ENCODE data around the gene RBM47. TPM values are rescaled to one million over a fixed set of nuclear protein-coding genes. Genes with fewer than 3 reads are reported as not detected.

RBM47 gene
- total RNA-seq, 1 experiment from 2014 or later, result 78.0 TPM

GRCh38 chr4:40587351-40587750 lies 42.3 kb downstream of the RBM47 start:
- Histone ChIP-seq H3K27ac (peak overlapping the region; percentile 66), H3K9me2 (ENCODE audit: insufficient read depth) (no peaks in the 10 kb centered on the region), H4K20me1 (ENCODE audit: insufficient read depth) (no peaks in the 10 kb centered on the region), H3K79me2 (ENCODE audit: low read depth) (peaks cover 97% of the 10 kb centered on the region), H3K27me3 (ENCODE audit: insufficient read depth, low read depth) (no peaks in the 10 kb centered on the region), H3K4me1 (replicated peaks; ENCODE audit: insufficient read depth) (peaks cover 49% of the 10 kb centered on the region), H3K36me3 (ENCODE audit: low read depth) (peaks cover 35% of the 10 kb centered on the region), H3K4me2 (peak overlapping the region; percentile 58), H3K4me3 (no peak overlapping the region), H2AFZ (no peak overlapping the region), H3F3A (ENCODE audit: insufficient read depth, low read depth) (peaks cover 55% of the 10 kb centered on the region; the same call in 1 of the 2 replicates), H3K9me3 (ENCODE audit: insufficient read depth, low read depth) (no peaks in the 10 kb centered on the region)
- no peak for DNase-seq
- TF ChIP-seq EZH2 (IDR thresholded peaks at IDR 0.05; ENCODE audit: low read depth), result no peak
- no peak for TF ChIP-seq CTCF (conservative IDR thresholded peaks at IDR 0.05)
- ChIA-PET CTCF (no interaction called here), POLR2A (ENCODE audit: unreplicated experiment) (no interaction called here)
- BruUV-seq (replicated peaks), result no TSS peak
- intact Hi-C loops (cut with micrococcal nuclease; ENCODE audit: unreplicated experiment), result no loop called here

DNA sequence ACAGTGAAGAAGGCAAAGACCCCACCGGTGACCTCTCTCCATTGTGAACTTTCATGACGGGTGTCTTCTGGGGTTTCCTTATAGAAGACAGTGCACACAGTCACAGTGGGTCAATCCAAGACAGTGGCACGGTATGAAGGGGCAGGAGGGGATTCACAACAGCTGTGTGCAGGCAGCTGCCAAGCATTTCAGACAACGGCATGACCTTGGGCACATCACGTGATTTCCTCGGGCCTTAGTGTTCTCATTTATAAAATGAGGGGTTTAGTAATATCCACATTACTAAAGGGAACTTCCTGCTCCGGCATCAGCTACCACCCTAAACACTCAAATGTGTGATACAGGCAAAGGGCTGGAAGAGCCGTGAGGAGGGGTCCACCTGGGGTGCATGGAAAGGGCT lies 42.9 kb downstream of the RBM47 start:
- peaks cover 35% of the 10 kb centered on the region for H3K36me3 ChIP-seq (ENCODE audit: low read depth)
- no peak for DNase-seq
- no TSS peak for BruUV-seq (replicated peaks)
- H3K4me3 ChIP-seq, result no peak overlapping the region
- intact Hi-C loops (cut with micrococcal nuclease; ENCODE audit: unreplicated experiment), result no loop called here
- TF ChIP-seq CTCF (conservative IDR thresholded peaks at IDR 0.05), result no peak
- no peak for TF ChIP-seq EZH2 (IDR thresholded peaks at IDR 0.05; ENCODE audit: low read depth)
- ChIA-PET CTCF (no interaction called here), POLR2A (ENCODE audit: unreplicated experiment) (no interaction called here)
- peak overlapping the region; percentile 58; the same call in 1 of the 2 replicates for H3K4me2 ChIP-seq
- H3K27me3 ChIP-seq (ENCODE audit: insufficient read depth, low read depth), result no peaks in the 10 kb centered on the region
- peaks cover 97% of the 10 kb centered on the region for H3K79me2 ChIP-seq (ENCODE audit: low read depth)
- peaks cover 61% of the 10 kb centered on the region; the same call in 1 of the 2 replicates for H3F3A ChIP-seq (ENCODE audit: insufficient read depth, low read depth)
- no peak overlapping the region for H2AFZ ChIP-seq
- no peaks in the 10 kb centered on the region for H3K9me3 ChIP-seq (ENCODE audit: insufficient read depth, low read depth)
- no peaks in the 10 kb centered on the region for H4K20me1 ChIP-seq (ENCODE audit: insufficient read depth)
- H3K27ac ChIP-seq, result peak overlapping the region; percentile 66
- no peaks in the 10 kb centered on the region for H3K9me2 ChIP-seq (ENCODE audit: insufficient read depth)
- H3K4me1 ChIP-seq (replicated peaks; ENCODE audit: insufficient read depth), result peaks cover 49% of the 10 kb centered on the region

DNA sequence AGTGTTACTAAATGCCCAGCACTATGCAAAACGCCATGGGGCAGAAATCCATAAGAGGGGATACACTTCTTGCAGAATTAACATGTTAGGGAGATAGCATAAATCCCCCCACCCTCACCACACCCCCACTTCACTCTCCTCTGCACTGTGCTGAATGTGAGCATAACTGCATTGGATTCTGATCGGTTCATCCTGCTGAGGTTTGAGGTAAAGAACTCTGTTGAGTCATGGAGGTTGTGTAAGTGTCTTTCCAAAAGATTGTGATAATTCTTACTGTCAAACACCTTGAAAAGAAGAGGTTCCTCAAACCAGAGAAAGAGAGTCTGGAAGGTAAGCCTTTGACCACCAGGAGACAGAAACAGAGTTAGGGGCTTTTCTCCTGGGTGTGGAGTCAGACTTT lies 43.6 kb downstream of the RBM47 start:
- Histone ChIP-seq H3K4me1 (replicated peaks; ENCODE audit: insufficient read depth) (peaks cover 49% of the 10 kb centered on the region), H3F3A (ENCODE audit: insufficient read depth, low read depth) (peaks cover 62% of the 10 kb centered on the region; the same call in 1 of the 2 replicates), H3K36me3 (ENCODE audit: low read depth) (peaks cover 35% of the 10 kb centered on the region), H3K4me2 (no peak overlapping the region), H3K79me2 (ENCODE audit: low read depth) (peaks cover 95% of the 10 kb centered on the region), H2AFZ (no peak overlapping the region), H3K9me3 (ENCODE audit: insufficient read depth, low read depth) (no peaks in the 10 kb centered on the region), H3K27me3 (ENCODE audit: insufficient read depth, low read depth) (no peaks in the 10 kb centered on the region), H4K20me1 (ENCODE audit: insufficient read depth) (no peaks in the 10 kb centered on the region), H3K9me2 (ENCODE audit: insufficient read depth) (no peaks in the 10 kb centered on the region), H3K27ac (no peak overlapping the region; the same call in 1 of the 2 replicates), H3K4me3 (no peak overlapping the region)
- intact Hi-C loops (cut with micrococcal nuclease; ENCODE audit: unreplicated experiment), result no loop called here
- no TSS peak for BruUV-seq (replicated peaks)
- ChIA-PET POLR2A (ENCODE audit: unreplicated experiment) (no interaction called here), CTCF (no interaction called here)
- no peak for TF ChIP-seq CTCF (conservative IDR thresholded peaks at IDR 0.05)
- no peak for TF ChIP-seq EZH2 (IDR thresholded peaks at IDR 0.05; ENCODE audit: low read depth)
- DNase-seq, result no peak
